CD4-positive, alpha-beta T cell treated with Interleukin-6 at 100 ng/mL for 8 hours (primary cell): ENCODE data around the gene KDM4D.
"Not testable (repeated sequence)": the region's sequence is repeated elsewhere in the genome, so short reads cannot be mapped to it uniquely, and the experiment has no call there.

ENCODE experiments used
- DNase-seq: peaks from one replicate; pipeline ENCODE4 v3.0.0-alpha.2; 2020; ENCODE audit warnings: mixed read lengths, low spot score

Gene KDM4D

DNA sequence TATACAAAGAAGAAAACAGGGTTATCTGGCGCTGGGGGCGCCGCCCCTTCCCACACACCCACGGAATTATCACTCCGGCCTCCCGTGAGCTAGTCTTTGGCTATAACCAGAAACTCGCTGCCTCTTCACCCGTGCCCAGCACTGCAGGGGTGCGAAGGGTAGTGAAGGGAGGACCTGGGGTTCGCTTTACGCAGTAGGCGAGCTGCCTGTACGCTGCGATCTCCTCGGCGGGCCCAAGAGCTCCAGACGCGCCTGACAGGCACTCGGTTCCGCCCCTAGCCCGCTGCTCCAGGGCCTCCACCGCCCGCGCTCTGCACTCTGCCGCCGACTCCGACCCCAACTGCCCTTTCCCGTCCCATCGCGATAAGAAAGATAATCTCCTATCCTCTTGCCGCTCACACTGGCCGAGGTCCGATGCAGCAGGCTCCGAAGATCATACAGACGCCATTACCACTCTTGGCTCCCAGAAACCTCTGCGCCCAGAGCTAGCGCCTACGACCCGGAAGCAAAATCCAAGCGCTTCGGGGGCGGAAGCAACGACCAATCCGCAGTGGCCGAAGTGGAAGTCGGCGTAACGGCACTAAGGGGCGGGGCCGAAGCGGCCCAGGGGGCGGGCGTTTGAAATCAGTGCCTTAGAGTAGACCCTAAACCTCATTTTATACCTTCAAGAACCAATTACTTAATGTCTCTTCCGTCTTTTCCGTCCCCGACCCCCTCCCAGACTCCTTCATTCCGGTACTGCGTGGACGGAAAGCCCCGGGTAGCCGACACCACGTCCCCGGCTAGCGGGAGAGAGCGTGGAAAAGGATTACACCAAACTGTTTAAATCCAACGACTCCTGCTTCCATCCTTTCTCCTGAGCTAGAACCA, at the start of gene KDM4D, which contains the start of gene CWC15:
Gene KDM4D, plus strand, starts transcription at position 611 of the 870 bp plus-strand sequence. CDS start 23,664 bp downstream, outside the sequence.
Gene CWC15, minus strand, starts transcription at position 458 of the 870 bp plus-strand sequence. CDS start 1,371 bp downstream, outside the sequence.
- peak; percentile 93 for DNase-seq

- DNase-seq = no peak
Observed at GRCh38 chr11:94924171-94924572, 49.3 kb upstream of the KDM4D start.

DNA sequence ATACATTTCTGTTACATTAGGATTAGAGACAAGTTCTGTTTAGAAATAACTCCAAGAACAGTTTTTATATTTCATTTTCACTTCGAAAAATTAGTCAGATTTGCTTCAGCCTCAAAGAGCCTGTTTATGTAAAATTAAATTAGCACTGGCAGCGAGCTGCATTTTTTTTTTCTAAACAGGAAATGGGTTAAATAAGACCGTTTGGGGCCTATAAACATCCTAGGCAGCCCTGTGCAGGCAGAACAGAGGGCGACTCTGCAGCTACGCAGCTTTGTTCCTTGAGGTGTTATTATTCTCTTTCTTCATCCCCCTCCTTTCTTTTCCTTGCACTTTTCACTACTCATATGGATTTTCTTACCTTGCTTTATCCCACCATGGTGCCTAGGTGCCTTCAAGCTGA, 48.9 kb upstream of the KDM4D start:
- DNase-seq = peak; percentile 31

- DNase-seq = no peak
Observed at GRCh38 chr11:94925422-94926270, 47.9 kb upstream of the KDM4D start.

DNA sequence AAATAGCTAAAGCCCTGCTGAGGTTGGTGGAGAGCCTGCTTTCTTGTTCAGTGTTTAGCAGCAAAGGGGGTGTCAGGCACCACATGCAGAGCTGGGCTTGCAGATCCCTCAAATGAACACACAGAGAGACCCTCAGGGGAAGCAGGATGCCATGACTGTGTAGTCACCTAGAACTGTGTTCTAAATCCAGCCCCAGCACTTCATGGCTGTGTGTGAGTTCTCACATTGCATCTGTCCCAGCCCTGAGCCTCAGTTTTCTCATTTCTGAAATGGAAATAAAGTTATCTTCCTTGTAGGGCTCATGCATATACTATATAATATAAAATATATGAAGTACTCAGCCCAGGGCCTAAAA, 47.3 kb upstream of the KDM4D start:
- DNase-seq = no peak

DNA sequence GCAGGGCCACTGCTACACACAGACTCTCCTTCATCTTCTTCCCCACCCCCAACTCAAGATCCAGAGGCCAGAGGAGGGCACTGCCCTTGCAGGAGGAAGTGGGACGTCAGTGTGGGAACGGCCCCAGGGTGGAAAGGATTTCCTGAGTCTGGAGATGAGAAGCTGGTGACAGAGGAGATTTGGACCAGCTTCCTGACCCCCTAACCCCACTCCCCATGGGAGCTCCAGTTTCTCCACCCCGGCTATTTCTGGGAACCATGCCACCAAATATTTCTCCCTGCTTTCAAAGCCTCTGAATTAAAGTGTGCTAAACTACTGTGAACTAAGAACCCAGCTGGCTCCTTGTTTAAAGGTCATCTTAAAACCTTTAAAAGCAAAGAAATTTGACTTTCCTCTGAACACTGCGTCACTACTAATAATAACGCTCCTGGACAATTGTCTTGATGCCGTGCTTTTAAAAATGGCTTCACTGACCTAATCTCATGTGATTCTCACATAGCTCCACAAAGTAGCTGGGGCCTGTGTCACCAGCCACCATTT, 46.7 kb upstream of the KDM4D start:
- no peak for DNase-seq

GRCh38 chr11:94928117-94928990, 45.2 kb upstream of the KDM4D start:
- no peak for DNase-seq

- DNase-seq = not testable (repeated sequence)
Observed at GRCh38 chr11:94932072-94932471, 41.4 kb upstream of the KDM4D start.

GRCh38 chr11:94932503-94932902, 41.0 kb upstream of the KDM4D start:
- no peak for DNase-seq

DNA sequence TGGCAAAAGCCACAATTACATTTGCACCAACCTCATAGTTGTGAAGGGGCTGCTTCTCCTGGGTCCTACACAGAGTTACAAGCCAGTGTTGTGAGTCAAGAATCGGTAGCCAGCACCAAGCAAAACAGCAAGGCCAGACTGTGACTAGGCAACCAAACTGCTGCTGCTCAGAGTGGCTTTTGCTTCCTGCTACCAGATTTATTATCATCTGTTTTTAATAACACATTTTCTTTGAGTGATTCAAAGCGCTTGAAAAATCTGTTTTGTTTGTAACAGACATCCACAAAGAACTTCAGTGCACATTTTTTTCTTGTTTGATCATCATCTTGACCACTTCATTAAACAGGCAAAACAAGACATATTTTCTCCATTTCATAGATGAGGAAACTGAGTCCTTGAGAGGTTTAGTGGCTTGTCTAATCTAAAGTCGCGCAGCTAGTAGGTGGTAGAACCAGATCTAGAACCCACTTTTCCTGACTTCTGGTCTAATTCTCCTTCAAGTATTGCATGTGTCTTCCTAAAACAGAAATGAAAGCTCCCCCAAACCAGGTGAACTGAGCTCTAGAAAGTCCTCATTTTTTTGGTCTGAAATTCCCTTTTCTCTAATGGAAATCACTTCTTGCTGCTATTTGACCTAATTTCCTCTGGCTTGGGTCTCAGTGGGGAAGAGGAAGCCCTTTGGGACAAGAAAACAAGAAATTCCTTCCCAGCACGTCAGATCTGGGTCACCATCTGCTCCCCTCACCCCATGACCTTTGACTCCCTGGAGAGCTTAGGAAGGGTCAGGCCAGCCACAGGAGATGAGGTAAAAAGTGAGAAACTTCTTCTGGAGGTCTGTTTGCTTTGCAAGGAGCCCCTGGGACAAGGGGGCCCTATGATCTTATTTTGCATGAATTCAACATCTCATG, 40.0 kb upstream of the KDM4D start:
- no peak for DNase-seq

DNA sequence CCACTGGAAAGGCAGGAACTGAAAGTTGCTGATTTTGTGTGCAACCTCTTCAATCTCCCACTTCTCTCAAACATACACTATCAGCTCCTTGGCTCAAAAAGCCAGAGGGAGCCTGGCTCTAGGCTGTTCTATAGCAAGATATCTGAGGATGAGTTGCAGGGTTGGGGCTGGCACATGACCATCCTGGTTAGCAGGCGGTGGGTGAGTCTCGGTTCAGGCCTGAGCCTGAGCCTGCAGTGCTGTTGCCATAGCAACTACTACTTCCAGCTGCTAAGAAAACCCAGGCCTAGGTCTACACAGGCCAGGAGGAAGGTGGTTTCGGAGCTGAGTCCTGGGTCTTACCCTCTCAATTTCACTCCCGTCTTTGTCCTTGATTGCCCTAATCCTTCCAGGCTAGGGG, 39.1 kb upstream of the KDM4D start:
- no peak for DNase-seq

GRCh38 chr11:94934846-94935245, 38.7 kb upstream of the KDM4D start:
- peak; percentile 33 for DNase-seq

GRCh38 chr11:94938095-94939055, 35.1 kb upstream of the KDM4D start:
- DNase-seq = no peak

GRCh38 chr11:94939346-94939745, 34.2 kb upstream of the KDM4D start:
- DNase-seq = no peak

DNA sequence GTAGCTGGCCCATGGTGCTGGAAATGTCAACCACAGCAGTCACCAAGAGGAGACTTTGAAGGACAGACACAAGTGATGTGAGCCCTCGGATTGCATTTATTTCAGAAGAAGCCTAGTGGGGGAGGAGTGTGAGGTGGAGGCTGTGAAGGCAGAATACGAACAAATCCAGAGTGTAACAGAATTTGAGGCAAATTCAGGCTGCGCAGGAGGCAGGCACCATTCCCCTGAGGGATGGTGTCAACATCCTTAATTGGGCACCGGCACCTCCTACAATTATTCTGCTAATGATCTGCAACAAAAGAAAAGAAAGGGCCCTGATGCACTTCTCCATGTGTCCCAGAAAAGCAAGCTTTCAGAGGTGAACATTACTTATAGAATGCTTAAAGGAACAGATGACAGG, 32.4 kb upstream of the KDM4D start:
- no peak for DNase-seq

- no peak for DNase-seq
Observed at GRCh38 chr11:94946812-94947211, 26.7 kb upstream of the KDM4D start.

GRCh38 chr11:94948070-94948617, 25.4 kb upstream of the KDM4D start:
- DNase-seq = no peak

GRCh38 chr11:94954753-94955152, 18.8 kb upstream of the KDM4D start:
- DNase-seq = no peak

GRCh38 chr11:94956963-94957362, 16.5 kb upstream of the KDM4D start:
- no peak for DNase-seq
